Astrocyte (in vitro differentiated cells and primary cell): ENCODE measurements around the gene MAP3K20.

Source experiments
- CTCF ChIP-seq: IDR thresholded peaks from 2 replicates; pipeline ENCODE4 v1.5.1; 2011; ENCODE audit warnings: low read depth, mild to moderate bottlenecking, inconsistent platforms, low read length, moderate library complexity; ENCODE audit not compliant: insufficient read depth
- EZH2 ChIP-seq: IDR thresholded peaks from 2 replicates; pipeline ENCODE4 v1.6.1; 2012; ENCODE audit warnings: mild to moderate bottlenecking, low read length, inconsistent platforms; ENCODE audit not compliant: insufficient read depth

GRCh38 chr2:173026479-173026878 is 49.2 kb upstream of the MAP3K20 start:
- no peak for TF ChIP-seq CTCF
- TF ChIP-seq EZH2 = no peak
